HL-60 (cell line): ENCODE data around the gene ITIH5.

Experiments used
- CTCF ChIP-seq: IDR thresholded peaks from one replicate; pipeline ENCODE4 v1.5.1; 2011; ENCODE audit warnings: low read length, control low read depth, inconsistent platforms; ENCODE audit not compliant: insufficient read depth
- POLR2AphosphoS5 ChIP-seq: IDR thresholded peaks from 2 replicates; pipeline ENCODE4 v1.6.1; 2012; ENCODE audit warnings: low read depth
- REST ChIP-seq: IDR thresholded peaks from 2 replicates; pipeline ENCODE4 v1.6.1; 2012; ENCODE audit warnings: low read depth; ENCODE audit not compliant: insufficient replicate concordance

GRCh38 chr10:7538970-7539654 is 127.7 kb downstream of the ITIH5 start:
- TF ChIP-seq CTCF (no peak), POLR2AphosphoS5 (no peak), REST (no peak)
